H1 (cell line): ENCODE measurements around the gene RBM45. TPM values are rescaled to one million over a fixed set of nuclear protein-coding genes. Genes with fewer than 3 reads are reported as not detected.

Experiments used
- CTCF ChIA-PET: fragments of 300-600 bp; sonication (Branson Sonifier 250); formaldehyde crosslinking; loops from one replicate; lab custom pipeline; 2021; ENCODE audit not compliant: partially characterized antibody; lab: Charles Lee
- POLR2A ChIA-PET: fragments of 300-600 bp; sonication (Branson Sonifier 250); formaldehyde crosslinking; loops from one replicate; lab custom pipeline; 2021; ENCODE audit warnings: inconsistent platforms; ENCODE audit not compliant: partially characterized antibody; lab: Charles Lee
- DNase-seq, 2 experiments: peaks; one replicate each; pipeline versions ENCODE4 v3.0.0 to v3.0.0-alpha.2; 2010 to 2022; ENCODE audit warnings: low spot score in 2 of 2, low read depth in 1 of 2, mixed read lengths in 1 of 2
- FAIRE-seq: peaks from 2 replicates; lab custom pipeline; 2011; peaks lifted over from hg19 to GRCh38; lab: Jason Lieb, UNC
- H2AFZ ChIP-seq: 2 replicates; pipeline ENCODE4 v1.8.1; 2012; ENCODE audit warnings: low read length, inconsistent platforms
- H2AK5ac ChIP-seq: 2 replicates; pipeline ENCODE4 v1.6.1; 2013; ENCODE audit warnings: low read depth, low read length
- H2BK120ac ChIP-seq: replicated peaks from 2 replicates; pipeline ENCODE3; 2013; ENCODE audit warnings: low read depth, low read length, inconsistent platforms
- H2BK12ac ChIP-seq: 2 replicates; pipeline ENCODE4 v1.6.1; 2013; ENCODE audit warnings: low read depth, low read length
- H2BK15ac ChIP-seq: 2 replicates; pipeline ENCODE4 v1.6.1; 2013; ENCODE audit warnings: low read length
- H2BK20ac ChIP-seq: 2 replicates; pipeline ENCODE4 v1.6.1; 2013; ENCODE audit warnings: low read length
- H2BK5ac ChIP-seq: 2 replicates; pipeline ENCODE4 v1.6.1; 2013; ENCODE audit warnings: low read depth, low read length
- H3K14ac ChIP-seq: 2 replicates; pipeline ENCODE4 v1.6.1; 2013; ENCODE audit warnings: inconsistent platforms; ENCODE audit not compliant: insufficient read length
- H3K18ac ChIP-seq: 2 replicates; pipeline ENCODE4 v1.6.1; 2013; ENCODE audit warnings: low read length; ENCODE audit errors: extremely low read depth
- H3K23ac ChIP-seq: 2 replicates; pipeline ENCODE4 v1.6.1; 2013; ENCODE audit warnings: inconsistent platforms; ENCODE audit not compliant: insufficient read length
- H3K23me2 ChIP-seq: 2 replicates; pipeline ENCODE4 v1.6.1; 2013; ENCODE audit warnings: low read depth, low read length
- H3K27ac ChIP-seq: 2 replicates; pipeline ENCODE4 v1.6.1; 2011; ENCODE audit warnings: low read depth, low read length, inconsistent platforms
- H3K27me3 ChIP-seq, 4 experiments: replicated peaks in 1 of 4; 1 replicate in 1 of 4; 2 replicates in 3 of 4; pipeline versions ENCODE4 v1.6.1 to v1.8.1; 2011 to 2013; ENCODE audit warnings: low read length in 3 of 4, mild to moderate bottlenecking in 3 of 4, inconsistent platforms in 2 of 4, mixed read lengths in 2 of 4, moderate library complexity in 1 of 4; ENCODE audit not compliant: control insufficient read depth in 3 of 4, insufficient read depth in 3 of 4; ENCODE audit errors: extremely low read depth in 1 of 4
- H3K36me3 ChIP-seq, 4 experiments: 2 replicates each; pipeline versions ENCODE4 v1.6.1 to v1.8.1; 2011 to 2013; ENCODE audit warnings: mild to moderate bottlenecking in 4 of 4, low read length in 3 of 4, moderate library complexity in 2 of 4, control low read depth in 1 of 4, inconsistent platforms in 1 of 4; ENCODE audit not compliant: insufficient read depth in 4 of 4, control insufficient read depth in 2 of 4
- H3K4ac ChIP-seq: replicated peaks from 2 replicates; pipeline ENCODE3; 2013; ENCODE audit warnings: low read length, low read depth, mixed read lengths, inconsistent platforms; ENCODE audit not compliant: insufficient read length
- H3K4me1 ChIP-seq, 4 experiments: replicated peaks in 1 of 4; 1 replicate in 1 of 4; 2 replicates in 3 of 4; pipeline versions ENCODE4 v1.6.1 to v1.8.1; 2011 to 2013; ENCODE audit warnings: low read length in 3 of 4, inconsistent platforms in 2 of 4, mixed read lengths in 1 of 4; ENCODE audit not compliant: insufficient read depth in 4 of 4, control insufficient read depth in 3 of 4
- H3K4me2 ChIP-seq, 2 experiments: 2 replicates each; pipeline versions ENCODE4 v1.6.1 to v1.8.1; 2011 to 2013; ENCODE audit warnings: low read depth in 2 of 2, low read length in 2 of 2, control low read depth in 1 of 2, inconsistent platforms in 1 of 2, mild to moderate bottlenecking in 1 of 2; ENCODE audit not compliant: insufficient read depth in 1 of 2
- H3K4me3 ChIP-seq, 4 experiments: fragments of 200-600, 300-600 bp in 1 of 4; sonication (generic), shearing (Covaris generic), sonication (Bioruptor Twin) in 1 of 4; 2 replicates each; pipeline versions ENCODE4 v1.5.1 to v1.8.1; 2011 to 2016; ENCODE audit warnings: low read length in 4 of 4, low read depth in 3 of 4, control low read depth in 2 of 4, inconsistent platforms in 2 of 4, mild to moderate bottlenecking in 2 of 4, mixed read lengths in 1 of 4, moderate library complexity in 1 of 4; ENCODE audit not compliant: insufficient read depth in 2 of 4; ENCODE audit errors: extremely low read depth in 1 of 4
- H3K56ac ChIP-seq: replicated peaks from 2 replicates; pipeline ENCODE3; 2013; ENCODE audit warnings: low read depth, mild to moderate bottlenecking, mixed read lengths, low read length, inconsistent platforms; ENCODE audit not compliant: insufficient read length
- H3K79me1 ChIP-seq: 2 replicates; pipeline ENCODE4 v1.6.1; 2013; ENCODE audit warnings: low read depth, low read length, control low read depth
- H3K79me2 ChIP-seq, 2 experiments: 2 replicates each; pipeline versions ENCODE4 v1.6.1 to v1.8.1; 2012 to 2013; ENCODE audit warnings: low read length in 2 of 2, mild to moderate bottlenecking in 2 of 2, inconsistent platforms in 1 of 2; ENCODE audit not compliant: insufficient read depth in 2 of 2, control insufficient read depth in 1 of 2
- H3K9ac ChIP-seq, 4 experiments: replicated peaks in 1 of 4; 1 replicate in 1 of 4; 2 replicates in 3 of 4; pipeline versions ENCODE4 v1.6.1 to v1.8.1; 2011 to 2013; ENCODE audit warnings: low read depth in 3 of 4, low read length in 3 of 4, control low read depth in 2 of 4, mild to moderate bottlenecking in 2 of 4, moderate library complexity in 2 of 4, inconsistent platforms in 1 of 4; ENCODE audit errors: extremely low read depth in 1 of 4
- H3K9me3 ChIP-seq, 2 experiments: 2 replicates each; pipeline versions ENCODE4 v1.6.1 to v1.8.1; 2012 to 2013; ENCODE audit warnings: mild to moderate bottlenecking in 2 of 2, moderate library complexity in 2 of 2, control low read depth in 1 of 2, inconsistent platforms in 1 of 2, low read depth in 1 of 2, low read length in 1 of 2, mixed read lengths in 1 of 2; ENCODE audit not compliant: insufficient read depth in 2 of 2
- H4K20me1 ChIP-seq, 2 experiments: replicated peaks in 1 of 2; 2 replicates each; pipeline versions ENCODE3 to v1.8.1; 2011 to 2013; ENCODE audit warnings: inconsistent platforms in 2 of 2, low read length in 2 of 2, mild to moderate bottlenecking in 1 of 2; ENCODE audit not compliant: insufficient read depth in 2 of 2, control insufficient read depth in 1 of 2
- H4K5ac ChIP-seq: 2 replicates; pipeline ENCODE4 v1.6.1; 2013; ENCODE audit warnings: low read length, low read depth, mixed read lengths, inconsistent platforms; ENCODE audit not compliant: insufficient read length
- H4K8ac ChIP-seq: 2 replicates; pipeline ENCODE4 v1.8.0; 2013; ENCODE audit warnings: mild to moderate bottlenecking, moderate library complexity, low read length, inconsistent platforms; ENCODE audit not compliant: insufficient read depth; ENCODE audit errors: extremely low read depth
- H4K91ac ChIP-seq: replicated peaks from 2 replicates; pipeline ENCODE3; 2013; ENCODE audit warnings: low read length, mixed read lengths, inconsistent platforms; ENCODE audit not compliant: insufficient read length
- JUND ChIP-seq: IDR thresholded peaks from 2 replicates; pipeline ENCODE4 v1.6.1; 2011; ENCODE audit warnings: mild to moderate bottlenecking, improper control_type of control experiment, low read length
- WGBS, 2 experiments: shearing (Covaris generic) in 1 of 2; methylation state at CpG; one replicate each; pipeline versions ENCODE4 v1.1.6 to v1.1.7; 2013 to 2015; ENCODE audit warnings: low lambda C conversion rate in 2 of 2, mixed read lengths in 2 of 2, inconsistent platforms in 1 of 2, low coverage in 1 of 2, missing lambda C conversion rate in 1 of 2; ENCODE audit not compliant: insufficient replicate concordance in 2 of 2, insufficient coverage in 1 of 2, insufficient read length in 1 of 2; ENCODE audit errors: extremely low coverage in 1 of 2, missing lambda C conversion rate in 1 of 2; 5-methylcytosine and 5-hydroxymethylcytosine counted together
- polyA plus RNA-seq, 7 experiments: library from polyadenylated mRNA; depleted of rRNA in 3 of 7; stranded (reverse) in 5 of 7; unstranded in 2 of 7; fragments of >200 nt in 5 of 7; fragments of 200-250 nt in 2 of 7; gene quantifications; 1 replicate in 5 of 7; 2 replicates in 1 of 7; 4 replicates in 1 of 7; pipeline versions ENCODE4 v1.2.1 to v1.2.3, GENCODE V29; 2011 to 2013; ENCODE audit warnings: missing spikeins in 2 of 7, mixed read lengths in 2 of 7
- total RNA-seq: library from RNA; stranded (reverse); fragmentation: NEBNext Ultra II Directional; extraction: Animal tissue kit (Norgen Biotek cat#: 25700); gene quantifications from 2 replicates; pipeline ENCODE4 v1.2.1, GENCODE V29; 2021

Gene RBM45
- total and polyA plus RNA-seq, 2 of the 8 experiments (the other 6 are each of a cell fraction or from before 2014, with no cell fraction given): 4.7 to 10.4 TPM

- no peak overlapping the region for H4K91ac ChIP-seq
These were observed 43.3 kb downstream of the RBM45 start for GRCh38 chr2:178155524-178155923.

More at GRCh38 chr2:178155524-178155923, 43.3 kb downstream of the RBM45 start:
- Histone ChIP-seq H3K4me1 (no peaks in the 10 kb centered on the region), H2AFZ (no peak overlapping the region), H3K9me3 (peaks cover 0 to 2% of the 10 kb centered on the region in 2 experiments; a peak in 1 of 4 replicates), H3K56ac (no peak overlapping the region), H3K14ac (no peak overlapping the region), H3K27ac (no peak overlapping the region), H2BK12ac (no peak overlapping the region), H4K8ac (no peak overlapping the region), H2BK20ac (no peak overlapping the region), H3K79me1 (no peaks in the 10 kb centered on the region), H2BK15ac (no peak overlapping the region), H3K27me3 (no peaks in the 10 kb centered on the region), H3K4me3 (no peak overlapping the region), H2AK5ac (no peak overlapping the region), H3K18ac (no peak overlapping the region), H3K36me3 (no peaks in the 10 kb centered on the region), H2BK120ac (no peak overlapping the region), H3K9ac (no peak overlapping the region), H4K5ac (no peak overlapping the region), H2BK5ac (no peak overlapping the region), H3K23ac (no peak overlapping the region), H3K4ac (no peak overlapping the region), H4K20me1 (no peaks in the 10 kb centered on the region), H3K4me2 (no peak overlapping the region), H3K23me2 (no peaks in the 10 kb centered on the region), H3K79me2 (no peaks in the 10 kb centered on the region)
- CTCF ChIA-PET: no interaction called here
- WGBS, 2 experiments: 91% methylated on average over 1 of the region's 1 CpG; no CpG with 5 or more reads in 1 of the 2 experiments
- no peak for TF ChIP-seq JUND
- DNase-seq (no peak), FAIRE-seq (no peak)
- POLR2A ChIA-PET: interaction anchor here (0.6 kb wide), 1 partner anchor 132 kb away, joined by 3 read pairs; no protein-coding TSS in a partner anchor
